HEK293T (cell line): Measurements from ENCODE around the gene MACROH2A1.

ENCODE experiments used
- ELF4 ChIP-seq: fragments of 450-650 bp; IDR thresholded peaks from 2 replicates; pipeline ENCODE4 v1.6.1; 2017; ENCODE audit warnings: antibody characterized with exemption
- FOXM1 ChIP-seq: fragments of 450-650 bp; IDR thresholded peaks from 2 replicates; pipeline ENCODE4 v1.6.1; 2017; ENCODE audit warnings: mild to moderate bottlenecking, borderline replicate concordance
- PKNOX1 ChIP-seq: fragments of 450-650 bp; IDR thresholded peaks from 2 replicates; pipeline ENCODE4 v1.6.1; 2016
- SP1 ChIP-seq: fragments of 450-650 bp; IDR thresholded peaks from 2 replicates; pipeline ENCODE4 v1.6.1; 2017
- SUZ12 ChIP-seq: fragments of 450-650 bp; IDR thresholded peaks from 2 replicates; pipeline ENCODE4 v1.6.1; 2016; ENCODE audit warnings: mild to moderate bottlenecking

GRCh38 chr5:135385576-135385975 is 13.5 kb downstream of the MACROH2A1 start:
- no peak for TF ChIP-seq FOXM1
- no peak for TF ChIP-seq PKNOX1
- no peak for TF ChIP-seq SP1
- TF ChIP-seq ELF4: no peak
- TF ChIP-seq SUZ12: no peak
